AG09309 (cell line): ENCODE results near the gene GNG14.
"Not testable (repeated sequence)": the region's sequence is repeated elsewhere in the genome, so short reads cannot be mapped to it uniquely, and the experiment has no call there.

ENCODE experiments used
- DNase-seq: peaks from one replicate; pipeline ENCODE4 v3.0.0-alpha.2; 2010; ENCODE audit warnings: low read depth
- H3K4me3 ChIP-seq: 2 replicates; pipeline ENCODE4 v1.5.1; 2011; ENCODE audit warnings: mild to moderate bottlenecking, low read depth, low read length, moderate library complexity; ENCODE audit not compliant: control insufficient read depth
- CTCF ChIP-seq: IDR thresholded peaks from 2 replicates; pipeline ENCODE4 v1.5.1; 2011; ENCODE audit warnings: mild to moderate bottlenecking, low read depth, low read length, inconsistent platforms; ENCODE audit not compliant: insufficient read depth, control insufficient read depth; ENCODE audit errors: missing control alignments

GNG14 gene

GRCh38 chr19:12695096-12695495 is 7.3 kb downstream of the GNG14 start:
- no peak for DNase-seq
- TF ChIP-seq CTCF = no peak
- no peak overlapping the region for H3K4me3 ChIP-seq

- H3K4me3 ChIP-seq = peak overlapping the region; percentile 74
- DNase-seq = no peak
- TF ChIP-seq CTCF = no peak
These were observed 7.7 kb downstream of the GNG14 start for GRCh38 chr19:12695514-12695913.

- TF ChIP-seq CTCF = no peak
- DNase-seq = no peak
These were observed 8.2 kb downstream of the GNG14 start for GRCh38 chr19:12695997-12696365.

GRCh38 chr19:12696366-12697335 is 8.9 kb downstream of the GNG14 start, which contains the start of gene FBXW9:
Gene FBXW9 (minus strand): TSS chr19:12696631. CDS start chr19:12696581, 50 bp downstream.
- H3K4me3 ChIP-seq = peak within 1 kb of the TSS; percentile 74
- peak; percentile 77 for DNase-seq
- TF ChIP-seq CTCF = no peak

More at GRCh38 chr19:12695997-12696365, 8.2 kb downstream of the GNG14 start:
- H3K4me3 ChIP-seq = peak overlapping the region; percentile 74

DNA sequence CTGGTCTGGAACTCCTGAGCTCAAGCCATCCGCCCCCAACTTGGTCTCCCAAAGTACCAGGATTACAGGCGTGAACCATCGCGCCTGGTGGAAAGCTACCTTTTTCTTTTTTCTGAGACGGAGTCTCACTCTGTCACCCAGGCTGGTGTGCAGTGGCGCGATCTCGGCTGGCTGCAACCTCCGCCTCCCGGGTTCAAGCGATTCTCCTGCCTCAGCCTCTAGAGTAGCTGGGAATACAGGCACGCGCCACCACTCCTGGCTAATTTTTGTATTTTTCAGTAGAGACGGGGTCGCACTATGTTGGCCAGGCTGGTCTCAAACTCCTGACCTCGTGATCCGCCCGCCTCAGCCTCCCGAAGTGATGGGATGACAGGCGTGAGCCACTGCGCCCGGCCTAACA is 9.6 kb downstream of the GNG14 start:
- not testable (repeated sequence) for DNase-seq, H3K4me3 ChIP-seq

- no peak overlapping the region for H3K4me3 ChIP-seq
- TF ChIP-seq CTCF = no peak
- no peak for DNase-seq
These were observed 10.3 kb downstream of the GNG14 start for GRCh38 chr19:12698138-12698537.

DNA sequence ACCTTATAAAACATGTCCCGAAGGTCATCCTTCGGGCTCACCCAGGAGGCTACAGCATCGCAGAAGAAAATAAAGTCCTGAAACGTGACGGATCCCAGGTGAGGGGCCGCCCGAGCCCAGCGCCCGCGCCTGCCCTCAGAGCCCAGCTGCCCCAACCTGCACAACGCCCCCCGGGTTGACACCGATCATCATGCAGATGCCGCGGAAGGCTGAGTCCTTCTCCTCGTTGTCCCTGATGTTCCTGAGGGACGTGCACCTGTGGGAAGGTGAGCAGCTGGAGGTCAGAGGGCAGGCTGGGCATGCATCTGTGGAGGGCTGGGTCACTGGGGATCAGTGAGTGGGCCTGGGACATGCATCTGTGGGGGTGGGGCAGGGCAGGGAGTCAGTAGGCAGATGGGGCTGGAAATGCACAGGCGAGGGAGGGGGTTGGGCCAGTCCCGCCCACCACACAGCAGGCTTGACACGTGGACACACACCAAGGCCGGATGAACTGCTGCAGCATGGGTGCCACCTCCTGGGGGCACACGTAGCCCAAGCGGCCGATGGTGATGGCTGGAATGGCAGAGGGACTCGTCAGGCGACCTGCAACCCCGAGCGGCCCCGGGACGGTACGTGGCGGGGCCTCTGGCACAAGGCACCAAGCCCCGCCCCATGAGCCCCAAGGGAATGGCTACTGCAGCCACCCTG is 13.9 kb downstream of the GNG14 start:
- DNase-seq = no peak
- no peak for TF ChIP-seq CTCF
- no peak overlapping the region for H3K4me3 ChIP-seq
